ENCODE data around the gene FDXACB1.

The FDXACB1 gene

GRCh38 chr11:111870522-111870885, 8.5 kb downstream of the FDXACB1 start:
- peak overlapping the region; percentile 68 for H3K27ac ChIP-seq (ENCODE audit: low read depth, low read length, severe bottlenecking)
- peaks cover 31% of the 10 kb centered on the region for H3K36me3 ChIP-seq (ENCODE audit: control insufficient read depth, insufficient read depth, low read length)
- no peaks in the 10 kb centered on the region for H3K9me3 ChIP-seq (ENCODE audit: control insufficient read depth, low read length)
- H3K4me3 ChIP-seq (ENCODE audit: extremely low read depth, insufficient read depth, low read length, poor library complexity, severe bottlenecking): peak overlapping the region; percentile 81
- H3K4me1 ChIP-seq (ENCODE audit: control insufficient read depth, insufficient read depth, low read length, poor library complexity, severe bottlenecking): no peaks in the 10 kb centered on the region

GRCh38 chr11:111870113-111870512, 8.9 kb downstream of the FDXACB1 start:
- H3K27ac ChIP-seq (ENCODE audit: low read depth, low read length, severe bottlenecking): no peak overlapping the region
- peak overlapping the region; percentile 81 for H3K4me3 ChIP-seq (ENCODE audit: extremely low read depth, insufficient read depth, low read length, poor library complexity, severe bottlenecking)
- no peaks in the 10 kb centered on the region for H3K9me3 ChIP-seq (ENCODE audit: control insufficient read depth, low read length)
- WGBS, 2 experiments (ENCODE audit: insufficient coverage in 2 of 2): no CpG with 5 or more reads among the region's 1 CpG
- H3K4me1 ChIP-seq (ENCODE audit: control insufficient read depth, insufficient read depth, low read length, poor library complexity, severe bottlenecking): no peaks in the 10 kb centered on the region
- peaks cover 34% of the 10 kb centered on the region for H3K36me3 ChIP-seq (ENCODE audit: control insufficient read depth, insufficient read depth, low read length)

GRCh38 chr11:111860257-111860656, 18.7 kb downstream of the FDXACB1 start:
- H3K36me3 ChIP-seq (ENCODE audit: control insufficient read depth, insufficient read depth, low read length): peaks cover 69% of the 10 kb centered on the region
- WGBS, 2 experiments (ENCODE audit: insufficient coverage in 2 of 2): 40 to 100% methylated on average over 1 to 2 of the region's 3 CpGs
- no peaks in the 10 kb centered on the region for H3K4me1 ChIP-seq (ENCODE audit: control insufficient read depth, insufficient read depth, low read length, poor library complexity, severe bottlenecking)
- no peaks in the 10 kb centered on the region for H3K9me3 ChIP-seq (ENCODE audit: control insufficient read depth, low read length)
- H3K27ac ChIP-seq (ENCODE audit: low read depth, low read length, severe bottlenecking): no peak overlapping the region
- no peak overlapping the region for H3K4me3 ChIP-seq (ENCODE audit: extremely low read depth, insufficient read depth, low read length, poor library complexity, severe bottlenecking)

GRCh38 chr11:111855506-111855905, 23.5 kb downstream of the FDXACB1 start:
- Histone ChIP-seq H3K27ac (ENCODE audit: low read depth, low read length, severe bottlenecking) (no peak overlapping the region), H3K4me3 (ENCODE audit: extremely low read depth, insufficient read depth, low read length, poor library complexity, severe bottlenecking) (no peak overlapping the region), H3K36me3 (ENCODE audit: control insufficient read depth, insufficient read depth, low read length) (peaks cover 70% of the 10 kb centered on the region), H3K4me1 (ENCODE audit: control insufficient read depth, insufficient read depth, low read length, poor library complexity, severe bottlenecking) (no peaks in the 10 kb centered on the region), H3K9me3 (ENCODE audit: control insufficient read depth, low read length) (no peaks in the 10 kb centered on the region)

GRCh38 chr11:111852103-111852502, 26.9 kb downstream of the FDXACB1 start:
- H3K36me3 ChIP-seq (ENCODE audit: control insufficient read depth, insufficient read depth, low read length): peaks cover 53% of the 10 kb centered on the region
- WGBS, 2 experiments (ENCODE audit: insufficient coverage in 2 of 2): no CpG with 5 or more reads among the region's 2 CpGs
- no peaks in the 10 kb centered on the region for H3K9me3 ChIP-seq (ENCODE audit: control insufficient read depth, low read length)
- no peak overlapping the region for H3K4me3 ChIP-seq (ENCODE audit: extremely low read depth, insufficient read depth, low read length, poor library complexity, severe bottlenecking)
- peaks cover 10% of the 10 kb centered on the region for H3K4me1 ChIP-seq (ENCODE audit: control insufficient read depth, insufficient read depth, low read length, poor library complexity, severe bottlenecking)
- no peak overlapping the region for H3K27ac ChIP-seq (ENCODE audit: low read depth, low read length, severe bottlenecking)

- Histone ChIP-seq H3K27ac (ENCODE audit: low read depth, low read length, severe bottlenecking) (no peak overlapping the region), H3K36me3 (ENCODE audit: control insufficient read depth, insufficient read depth, low read length) (peaks cover 48% of the 10 kb centered on the region), H3K4me1 (ENCODE audit: control insufficient read depth, insufficient read depth, low read length, poor library complexity, severe bottlenecking) (peaks cover 13% of the 10 kb centered on the region), H3K9me3 (ENCODE audit: control insufficient read depth, low read length) (no peaks in the 10 kb centered on the region), H3K4me3 (ENCODE audit: extremely low read depth, insufficient read depth, low read length, poor library complexity, severe bottlenecking) (no peak overlapping the region)
Measured at GRCh38 chr11:111851636-111852035, 27.3 kb downstream of the FDXACB1 start.

GRCh38 chr11:111851067-111851466, 27.9 kb downstream of the FDXACB1 start:
- no peaks in the 10 kb centered on the region for H3K9me3 ChIP-seq (ENCODE audit: control insufficient read depth, low read length)
- peaks cover 48% of the 10 kb centered on the region for H3K36me3 ChIP-seq (ENCODE audit: control insufficient read depth, insufficient read depth, low read length)
- no peak overlapping the region for H3K27ac ChIP-seq (ENCODE audit: low read depth, low read length, severe bottlenecking)
- whole genome bisulfite sequencing, 2 experiments (ENCODE audit: insufficient coverage in 2 of 2): 87 to 100% methylated on average over 2 of the region's 8 CpGs
- H3K4me1 ChIP-seq (ENCODE audit: control insufficient read depth, insufficient read depth, low read length, poor library complexity, severe bottlenecking): peaks cover 19% of the 10 kb centered on the region
- H3K4me3 ChIP-seq (ENCODE audit: extremely low read depth, insufficient read depth, low read length, poor library complexity, severe bottlenecking): no peak overlapping the region

GRCh38 chr11:111849631-111850030, 29.3 kb downstream of the FDXACB1 start:
- Histone ChIP-seq H3K36me3 (ENCODE audit: control insufficient read depth, insufficient read depth, low read length) (peaks cover 50% of the 10 kb centered on the region), H3K27ac (ENCODE audit: low read depth, low read length, severe bottlenecking) (no peak overlapping the region), H3K9me3 (ENCODE audit: control insufficient read depth, low read length) (no peaks in the 10 kb centered on the region), H3K4me1 (ENCODE audit: control insufficient read depth, insufficient read depth, low read length, poor library complexity, severe bottlenecking) (peaks cover 24% of the 10 kb centered on the region), H3K4me3 (ENCODE audit: extremely low read depth, insufficient read depth, low read length, poor library complexity, severe bottlenecking) (no peak overlapping the region)
- WGBS, 2 experiments (ENCODE audit: insufficient coverage in 2 of 2): 83% methylated on average over 1 of the region's 3 CpGs; no CpG with 5 or more reads in 1 of the 2 experiments

GRCh38 chr11:111846636-111847035, 32.3 kb downstream of the FDXACB1 start:
- Histone ChIP-seq H3K27ac (ENCODE audit: low read depth, low read length, severe bottlenecking) (peak overlapping the region; percentile 79), H3K4me1 (ENCODE audit: control insufficient read depth, insufficient read depth, low read length, poor library complexity, severe bottlenecking) (peaks cover 24% of the 10 kb centered on the region), H3K4me3 (ENCODE audit: extremely low read depth, insufficient read depth, low read length, poor library complexity, severe bottlenecking) (no peak overlapping the region), H3K9me3 (ENCODE audit: control insufficient read depth, low read length) (no peaks in the 10 kb centered on the region), H3K36me3 (ENCODE audit: control insufficient read depth, insufficient read depth, low read length) (peaks cover 37% of the 10 kb centered on the region)
- WGBS, 2 experiments (ENCODE audit: insufficient coverage in 2 of 2): 0 to 57% methylated on average over 1 of the region's 1 CpG

GRCh38 chr11:111846063-111846462, 32.9 kb downstream of the FDXACB1 start:
- WGBS, 2 experiments (ENCODE audit: insufficient coverage in 2 of 2): no CpG with 5 or more reads among the region's 2 CpGs
- peak overlapping the region; percentile 79 for H3K27ac ChIP-seq (ENCODE audit: low read depth, low read length, severe bottlenecking)
- peaks cover 34% of the 10 kb centered on the region for H3K36me3 ChIP-seq (ENCODE audit: control insufficient read depth, insufficient read depth, low read length)
- no peaks in the 10 kb centered on the region for H3K9me3 ChIP-seq (ENCODE audit: control insufficient read depth, low read length)
- H3K4me1 ChIP-seq (ENCODE audit: control insufficient read depth, insufficient read depth, low read length, poor library complexity, severe bottlenecking): peaks cover 24% of the 10 kb centered on the region
- no peak overlapping the region for H3K4me3 ChIP-seq (ENCODE audit: extremely low read depth, insufficient read depth, low read length, poor library complexity, severe bottlenecking)

- WGBS, 2 experiments (ENCODE audit: insufficient coverage in 2 of 2): 94 to 97% methylated on average over 3 to 5 of the region's 7 CpGs
- Histone ChIP-seq H3K4me1 (ENCODE audit: control insufficient read depth, insufficient read depth, low read length, poor library complexity, severe bottlenecking) (peaks cover 24% of the 10 kb centered on the region), H3K27ac (ENCODE audit: low read depth, low read length, severe bottlenecking) (no peak overlapping the region)
Measured at GRCh38 chr11:111845276-111846028, 33.5 kb downstream of the FDXACB1 start.

More at GRCh38 chr11:111845276-111846028, 33.5 kb downstream of the FDXACB1 start:
- Histone ChIP-seq H3K9me3 (ENCODE audit: control insufficient read depth, low read length) (no peaks in the 10 kb centered on the region), H3K4me3 (ENCODE audit: extremely low read depth, insufficient read depth, low read length, poor library complexity, severe bottlenecking) (no peak overlapping the region), H3K36me3 (ENCODE audit: control insufficient read depth, insufficient read depth, low read length) (peaks cover 31% of the 10 kb centered on the region)

All from mesodermal cell (in vitro differentiated cells).